ENCODE measurements around the gene NAPA. TPM values are rescaled to one million over a fixed set of nuclear protein-coding genes. Genes with fewer than 3 reads are reported as not detected.
A peak's percentile ranks its signal among the peaks of the same experiment; 100 is the strongest.

The NAPA gene
- total and polyA plus RNA-seq, 4 donors, result 60.6 to 203 (median 131) TPM

- Histone ChIP-seq H3K27me3 (ENCODE audit: control insufficient read depth, insufficient read depth, low read length) (no peaks in the 10 kb centered on the region), H3K27ac (ENCODE audit: low read depth, low read length) (no peak overlapping the region), H3K9me3 (ENCODE audit: control insufficient read depth, insufficient read depth, low read length) (no peaks in the 10 kb centered on the region), H3K4me1 (ENCODE audit: control insufficient read depth, insufficient read depth, low read length) (peaks cover 57% of the 10 kb centered on the region), H3K4me3 (ENCODE audit: low read depth, low read length) (no peak overlapping the region), H3K36me3 (ENCODE audit: control insufficient read depth, insufficient read depth, low read length) (peaks cover 94% of the 10 kb centered on the region)
- WGBS (ENCODE audit: insufficient coverage), result 77% methylated on average over 23 of the region's 23 CpGs
- no peak for DNase-seq (ENCODE audit: low read depth in 4 of 6, low spot score in 6 of 6)
Observed at GRCh38 chr19:47497050-47497766, 17.7 kb downstream of the NAPA start.

DNA sequence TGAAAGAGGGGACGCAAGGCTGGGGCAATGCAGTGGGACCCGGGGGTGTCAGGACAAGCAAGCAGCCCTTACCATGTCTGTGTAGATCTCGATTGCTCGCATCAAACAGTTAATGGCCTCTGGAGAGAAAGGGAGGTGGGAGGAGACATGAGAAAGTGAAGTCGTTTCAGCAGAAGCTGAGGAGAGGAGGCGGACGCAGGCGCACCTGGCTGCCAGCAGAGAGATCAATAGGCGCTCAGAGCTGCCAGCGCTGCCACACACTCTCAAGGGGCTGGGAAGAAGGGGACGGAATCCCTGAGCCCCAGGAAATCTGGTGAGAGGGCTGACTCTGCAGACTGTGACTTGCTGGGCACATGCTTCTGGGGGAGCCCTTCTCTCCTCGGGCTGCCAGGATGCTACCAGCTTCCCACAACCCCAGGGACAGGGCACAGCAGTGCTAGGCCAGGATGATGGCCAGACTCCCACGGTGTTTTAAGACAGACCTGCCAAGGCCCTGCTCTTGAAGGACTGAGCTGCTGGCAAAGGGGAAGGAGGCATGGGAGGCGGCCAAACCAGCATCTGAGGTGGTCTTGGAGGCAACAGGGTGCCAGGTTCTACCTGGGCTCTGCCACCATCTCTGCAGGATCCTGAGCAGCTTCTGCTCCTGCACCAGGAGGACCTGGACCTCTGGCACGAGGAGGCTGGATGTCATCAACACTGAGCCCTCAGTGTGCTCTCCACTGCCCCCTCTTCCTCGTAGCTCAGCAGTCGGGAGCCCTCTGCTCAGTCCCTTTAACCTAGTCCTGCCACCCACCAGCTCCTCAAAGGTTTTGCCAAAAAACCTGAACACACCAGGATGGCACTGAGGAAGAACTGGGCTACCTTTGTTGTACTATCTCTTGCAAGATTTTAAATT is 19.1 kb downstream of the NAPA start:
- DNase-seq (ENCODE audit: low read depth in 4 of 6, low spot score in 6 of 6), result peak in 2 of 6 donors; percentile 38 to 60
- Histone ChIP-seq H3K27me3 (ENCODE audit: control insufficient read depth, insufficient read depth, low read length) (no peaks in the 10 kb centered on the region), H3K4me3 (ENCODE audit: low read depth, low read length) (no peak overlapping the region), H3K27ac (ENCODE audit: low read depth, low read length) (no peak overlapping the region), H3K36me3 (ENCODE audit: control insufficient read depth, insufficient read depth, low read length) (peaks cover 97% of the 10 kb centered on the region), H3K9me3 (ENCODE audit: control insufficient read depth, insufficient read depth, low read length) (no peaks in the 10 kb centered on the region), H3K4me1 (ENCODE audit: control insufficient read depth, insufficient read depth, low read length) (peaks cover 72% of the 10 kb centered on the region)
- 53% methylated on average over 14 of the region's 17 CpGs for WGBS (ENCODE audit: insufficient coverage)

DNA sequence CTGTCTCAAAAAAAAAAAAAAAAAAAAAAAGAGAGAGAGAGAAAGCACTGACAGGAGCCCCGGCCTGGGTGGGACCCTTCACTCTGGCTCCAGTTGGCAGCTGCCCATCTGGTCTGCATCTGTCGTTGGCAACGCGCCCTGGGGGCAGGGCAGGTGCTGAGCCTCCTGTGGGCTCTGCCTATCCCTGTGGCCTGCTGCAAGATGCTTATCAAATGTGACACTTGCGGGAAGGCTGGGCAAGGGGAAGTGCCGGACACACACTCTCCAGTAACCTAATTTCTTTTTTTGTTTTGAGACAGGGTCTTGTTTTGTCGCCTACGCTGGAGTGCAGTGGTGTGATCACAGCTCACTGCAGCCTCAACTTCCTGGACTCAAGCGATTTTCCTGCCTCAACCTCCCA is 20.1 kb downstream of the NAPA start:
- Histone ChIP-seq H3K27ac (ENCODE audit: low read depth, low read length) (no peak overlapping the region), H3K4me1 (ENCODE audit: control insufficient read depth, insufficient read depth, low read length) (peaks cover 74% of the 10 kb centered on the region), H3K36me3 (ENCODE audit: control insufficient read depth, insufficient read depth, low read length) (peaks cover 97% of the 10 kb centered on the region), H3K9me3 (ENCODE audit: control insufficient read depth, insufficient read depth, low read length) (no peaks in the 10 kb centered on the region), H3K4me3 (ENCODE audit: low read depth, low read length) (no peak overlapping the region), H3K27me3 (ENCODE audit: control insufficient read depth, insufficient read depth, low read length) (no peaks in the 10 kb centered on the region)
- DNase-seq (ENCODE audit: low read depth in 4 of 6, low spot score in 6 of 6), result peak in 2 of 6 donors; percentile 52 to 61
- WGBS (ENCODE audit: insufficient coverage), result 41% methylated on average over 5 of the region's 9 CpGs

DNA sequence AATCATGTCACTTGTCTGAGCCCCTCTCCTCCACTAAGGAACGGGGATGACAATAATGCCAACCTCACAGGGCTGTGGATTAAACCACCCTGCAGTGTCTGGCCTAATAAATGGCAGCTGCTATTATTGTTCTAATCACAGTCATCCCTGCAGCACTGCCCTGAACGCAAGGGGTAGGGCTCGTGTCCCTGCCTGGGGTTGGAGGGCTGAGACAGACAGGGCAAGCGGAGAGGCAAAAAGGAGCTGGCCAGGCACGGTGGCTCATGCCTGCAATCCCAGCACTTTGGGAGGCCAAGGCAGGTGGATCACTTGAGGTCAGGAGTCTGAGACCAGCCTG is 20.7 kb downstream of the NAPA start:
- no peak for DNase-seq (ENCODE audit: low read depth in 4 of 6, low spot score in 6 of 6)
- Histone ChIP-seq H3K4me1 (ENCODE audit: control insufficient read depth, insufficient read depth, low read length) (peaks cover 71% of the 10 kb centered on the region), H3K36me3 (ENCODE audit: control insufficient read depth, insufficient read depth, low read length) (peaks cover 98% of the 10 kb centered on the region), H3K27me3 (ENCODE audit: control insufficient read depth, insufficient read depth, low read length) (no peaks in the 10 kb centered on the region), H3K4me3 (ENCODE audit: low read depth, low read length) (no peak overlapping the region), H3K9me3 (ENCODE audit: control insufficient read depth, insufficient read depth, low read length) (no peaks in the 10 kb centered on the region), H3K27ac (ENCODE audit: low read depth, low read length) (no peak overlapping the region)
- 54% methylated on average over 4 of the region's 5 CpGs for WGBS (ENCODE audit: insufficient coverage)

- Histone ChIP-seq H3K4me1 (ENCODE audit: control insufficient read depth, insufficient read depth, low read length) (peaks cover 67% of the 10 kb centered on the region), H3K27me3 (ENCODE audit: control insufficient read depth, insufficient read depth, low read length) (no peaks in the 10 kb centered on the region), H3K9me3 (ENCODE audit: control insufficient read depth, insufficient read depth, low read length) (no peaks in the 10 kb centered on the region), H3K27ac (ENCODE audit: low read depth, low read length) (no peak overlapping the region), H3K36me3 (ENCODE audit: control insufficient read depth, insufficient read depth, low read length) (peaks cover 98% of the 10 kb centered on the region), H3K4me3 (ENCODE audit: low read depth, low read length) (no peak overlapping the region)
- no peak for DNase-seq (ENCODE audit: low read depth in 4 of 6, low spot score in 6 of 6)
- WGBS (ENCODE audit: insufficient coverage), result 86% methylated on average over 15 of the region's 18 CpGs
Observed at GRCh38 chr19:47493378-47494210, 21.3 kb downstream of the NAPA start.

DNA sequence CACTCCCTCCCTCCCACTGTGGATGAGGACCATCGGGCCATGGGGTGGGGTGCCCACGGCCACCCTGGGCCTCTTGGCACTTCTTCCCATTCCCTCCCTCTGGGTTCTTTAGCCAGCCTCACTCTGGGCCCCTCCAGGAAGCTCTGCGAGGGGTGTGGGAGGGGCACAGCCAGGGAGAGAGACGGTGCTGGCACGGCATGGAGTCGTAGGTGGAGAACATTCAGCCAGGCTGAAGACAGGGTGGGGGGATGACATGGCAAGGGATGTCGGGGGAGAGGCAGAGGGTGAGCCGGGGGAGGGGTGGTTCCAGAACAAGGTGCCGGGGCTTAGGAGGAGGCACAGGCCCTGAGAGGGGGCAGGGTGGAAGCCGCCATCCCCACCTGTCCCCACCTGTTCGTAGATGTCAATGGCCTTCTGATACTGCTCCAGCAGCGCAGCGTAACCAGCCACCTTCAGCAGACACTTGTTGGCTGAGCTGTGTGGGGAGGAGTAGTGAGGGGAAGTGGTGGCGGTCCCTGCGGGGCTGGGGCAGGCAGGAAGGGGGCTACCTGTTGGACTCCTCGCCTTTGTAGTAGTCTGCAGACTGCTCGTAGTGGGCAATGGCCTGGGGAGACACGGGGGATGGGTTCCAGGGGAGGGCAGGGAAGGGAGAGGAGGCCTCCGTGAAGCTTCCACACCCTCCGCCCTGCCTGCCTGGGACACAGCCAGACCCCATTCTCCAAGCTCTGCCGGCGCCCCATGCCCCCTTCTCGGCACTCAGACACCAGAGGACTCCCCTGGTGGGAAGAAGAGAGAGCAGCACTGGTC is 22.1 kb downstream of the NAPA start:
- Histone ChIP-seq H3K4me1 (ENCODE audit: control insufficient read depth, insufficient read depth, low read length) (peaks cover 63% of the 10 kb centered on the region), H3K27ac (ENCODE audit: low read depth, low read length) (peak overlapping the region; percentile 7), H3K36me3 (ENCODE audit: control insufficient read depth, insufficient read depth, low read length) (peaks cover 98% of the 10 kb centered on the region), H3K27me3 (ENCODE audit: control insufficient read depth, insufficient read depth, low read length) (no peaks in the 10 kb centered on the region), H3K4me3 (ENCODE audit: low read depth, low read length) (no peak overlapping the region), H3K9me3 (ENCODE audit: control insufficient read depth, insufficient read depth, low read length) (no peaks in the 10 kb centered on the region)
- 69% methylated on average over 20 of the region's 23 CpGs for WGBS (ENCODE audit: insufficient coverage)
- peak in 1 of 6 donors; percentile 28 for DNase-seq (ENCODE audit: low read depth in 4 of 6, low spot score in 6 of 6)

DNA sequence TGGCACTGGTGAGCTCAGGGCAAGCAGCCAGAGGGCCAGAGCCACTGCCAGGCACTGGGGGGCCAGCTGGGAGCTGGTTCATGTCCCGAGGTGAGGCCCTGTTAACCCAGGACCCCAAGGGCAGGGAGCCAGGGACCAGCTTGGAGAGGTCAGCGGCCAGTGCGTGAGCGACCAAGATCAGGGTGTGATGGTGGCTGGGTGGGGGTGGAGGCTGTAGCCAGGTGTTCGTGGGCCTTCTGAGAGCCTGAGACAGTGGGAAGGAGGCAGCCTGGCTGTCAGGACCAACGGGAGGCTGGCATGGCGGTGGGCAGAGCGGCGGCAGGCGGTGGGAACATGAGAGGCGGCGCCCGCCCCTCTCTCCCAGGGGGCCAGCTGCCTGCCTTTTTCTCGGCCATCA is 22.7 kb downstream of the NAPA start:
- peak in 1 of 6 donors; percentile 40 for DNase-seq (ENCODE audit: low read depth in 4 of 6, low spot score in 6 of 6)
- peaks cover 98% of the 10 kb centered on the region for H3K36me3 ChIP-seq (ENCODE audit: control insufficient read depth, insufficient read depth, low read length)
- WGBS (ENCODE audit: insufficient coverage), result 64% methylated on average over 6 of the region's 14 CpGs
- H3K27me3 ChIP-seq (ENCODE audit: control insufficient read depth, insufficient read depth, low read length), result no peaks in the 10 kb centered on the region
- H3K9me3 ChIP-seq (ENCODE audit: control insufficient read depth, insufficient read depth, low read length), result no peaks in the 10 kb centered on the region
- H3K4me1 ChIP-seq (ENCODE audit: control insufficient read depth, insufficient read depth, low read length), result peaks cover 56% of the 10 kb centered on the region
- H3K27ac ChIP-seq (ENCODE audit: low read depth, low read length), result no peak overlapping the region
- H3K4me3 ChIP-seq (ENCODE audit: low read depth, low read length), result no peak overlapping the region

DNA sequence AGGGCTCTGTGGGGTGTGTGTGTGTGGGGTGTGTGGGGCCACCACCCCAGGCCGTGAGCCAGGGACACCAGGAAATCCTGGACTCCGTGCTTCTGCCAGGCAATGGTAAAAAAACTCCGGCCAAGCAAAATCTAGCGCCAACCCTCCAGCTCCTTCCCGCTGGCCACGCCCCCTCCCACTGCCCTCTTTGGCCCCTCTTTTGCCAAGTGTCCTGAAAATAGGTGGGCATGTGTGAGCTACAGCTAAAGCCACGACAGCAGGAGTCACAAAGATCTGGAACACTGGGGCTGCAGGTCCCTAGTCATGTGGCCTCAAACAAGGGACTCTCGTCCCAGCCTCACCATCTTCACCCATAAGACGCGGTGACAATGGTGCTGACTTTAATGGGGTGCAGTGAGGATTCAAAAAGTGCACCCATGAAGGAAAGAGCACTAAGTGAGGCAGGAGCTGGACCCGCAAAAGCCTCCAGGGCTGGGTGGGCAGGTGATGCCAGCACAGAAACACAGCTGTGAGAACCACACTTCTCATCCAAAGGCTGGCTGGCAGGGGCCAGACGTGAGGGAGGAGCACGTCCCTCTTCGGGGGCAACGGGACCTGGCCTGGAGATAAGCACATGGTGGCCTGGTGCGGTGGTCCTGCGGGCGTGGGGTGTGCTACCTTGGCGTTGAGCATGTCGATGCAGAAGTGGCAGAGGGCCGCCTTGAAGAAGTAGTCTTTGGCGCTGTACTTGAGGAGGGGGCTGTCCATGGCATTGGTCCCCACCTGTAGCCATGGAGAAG is 23.3 kb downstream of the NAPA start:
- no peak overlapping the region for H3K27ac ChIP-seq (ENCODE audit: low read depth, low read length)
- no peaks in the 10 kb centered on the region for H3K9me3 ChIP-seq (ENCODE audit: control insufficient read depth, insufficient read depth, low read length)
- DNase-seq (ENCODE audit: low read depth in 4 of 6, low spot score in 6 of 6), result no peak
- peaks cover 97% of the 10 kb centered on the region for H3K36me3 ChIP-seq (ENCODE audit: control insufficient read depth, insufficient read depth, low read length)
- peaks cover 51% of the 10 kb centered on the region for H3K4me1 ChIP-seq (ENCODE audit: control insufficient read depth, insufficient read depth, low read length)
- H3K4me3 ChIP-seq (ENCODE audit: low read depth, low read length), result no peak overlapping the region
- WGBS (ENCODE audit: insufficient coverage), result 83% methylated on average over 12 of the region's 22 CpGs
- H3K27me3 ChIP-seq (ENCODE audit: control insufficient read depth, insufficient read depth, low read length), result no peaks in the 10 kb centered on the region

Measured in spinal cord (tissue), 10 donors.